ENCODE data around the gene ADNP2.

Gene ADNP2, protein sequence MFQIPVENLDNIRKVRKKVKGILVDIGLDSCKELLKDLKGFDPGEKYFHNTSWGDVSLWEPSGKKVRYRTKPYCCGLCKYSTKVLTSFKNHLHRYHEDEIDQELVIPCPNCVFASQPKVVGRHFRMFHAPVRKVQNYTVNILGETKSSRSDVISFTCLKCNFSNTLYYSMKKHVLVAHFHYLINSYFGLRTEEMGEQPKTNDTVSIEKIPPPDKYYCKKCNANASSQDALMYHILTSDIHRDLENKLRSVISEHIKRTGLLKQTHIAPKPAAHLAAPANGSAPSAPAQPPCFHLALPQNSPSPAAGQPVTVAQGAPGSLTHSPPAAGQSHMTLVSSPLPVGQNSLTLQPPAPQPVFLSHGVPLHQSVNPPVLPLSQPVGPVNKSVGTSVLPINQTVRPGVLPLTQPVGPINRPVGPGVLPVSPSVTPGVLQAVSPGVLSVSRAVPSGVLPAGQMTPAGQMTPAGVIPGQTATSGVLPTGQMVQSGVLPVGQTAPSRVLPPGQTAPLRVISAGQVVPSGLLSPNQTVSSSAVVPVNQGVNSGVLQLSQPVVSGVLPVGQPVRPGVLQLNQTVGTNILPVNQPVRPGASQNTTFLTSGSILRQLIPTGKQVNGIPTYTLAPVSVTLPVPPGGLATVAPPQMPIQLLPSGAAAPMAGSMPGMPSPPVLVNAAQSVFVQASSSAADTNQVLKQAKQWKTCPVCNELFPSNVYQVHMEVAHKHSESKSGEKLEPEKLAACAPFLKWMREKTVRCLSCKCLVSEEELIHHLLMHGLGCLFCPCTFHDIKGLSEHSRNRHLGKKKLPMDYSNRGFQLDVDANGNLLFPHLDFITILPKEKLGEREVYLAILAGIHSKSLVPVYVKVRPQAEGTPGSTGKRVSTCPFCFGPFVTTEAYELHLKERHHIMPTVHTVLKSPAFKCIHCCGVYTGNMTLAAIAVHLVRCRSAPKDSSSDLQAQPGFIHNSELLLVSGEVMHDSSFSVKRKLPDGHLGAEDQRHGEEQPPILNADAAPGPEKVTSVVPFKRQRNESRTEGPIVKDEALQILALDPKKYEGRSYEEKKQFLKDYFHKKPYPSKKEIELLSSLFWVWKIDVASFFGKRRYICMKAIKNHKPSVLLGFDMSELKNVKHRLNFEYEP

DNA sequence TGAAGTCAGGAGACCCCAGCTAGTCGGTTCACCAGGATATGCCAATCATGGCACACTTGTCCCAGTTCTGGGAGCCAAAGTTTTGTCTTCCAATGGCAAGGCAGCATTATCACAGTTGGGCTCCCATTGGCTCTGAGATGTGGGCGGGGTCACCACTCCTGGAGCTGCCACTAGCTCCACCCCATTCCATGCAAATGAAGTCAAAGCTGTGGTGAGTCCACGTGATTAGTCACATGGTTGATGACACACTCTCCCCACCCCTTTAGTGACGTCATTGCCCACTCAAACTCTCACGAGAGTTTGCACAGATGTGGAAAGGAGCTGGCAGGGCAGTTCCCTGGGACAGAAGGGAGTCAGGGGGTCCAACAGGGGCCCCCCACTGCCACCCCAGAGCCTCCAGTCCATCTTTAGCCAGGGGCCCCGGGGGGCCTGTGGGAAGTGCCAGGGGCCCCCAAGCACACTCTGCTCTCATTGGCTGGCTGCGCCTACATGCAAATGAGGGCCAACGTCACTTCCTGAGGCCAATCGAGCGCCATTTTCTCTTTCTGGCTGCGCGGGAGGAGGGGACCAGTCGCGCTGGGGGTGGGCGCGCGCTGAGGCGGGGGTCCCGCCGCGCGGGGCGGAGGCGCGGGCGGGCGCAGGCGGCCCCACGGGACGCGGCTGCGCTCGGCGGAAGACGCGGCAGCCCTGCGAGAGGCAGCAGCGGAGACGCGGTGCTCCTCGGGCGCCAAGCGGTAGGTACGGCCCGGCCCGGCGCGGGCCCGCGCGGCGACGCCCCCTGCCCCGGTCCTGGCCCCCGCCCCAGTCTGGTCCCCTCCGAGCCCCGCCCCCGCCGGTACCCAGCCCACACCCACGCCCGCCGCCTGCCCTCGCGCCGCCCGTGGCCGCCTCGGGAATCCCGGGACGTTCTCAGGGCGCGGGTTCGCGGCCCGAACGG is at the start of gene ADNP2:
ADNP2 (plus strand) TSS at position 524 of the 937 bp plus-strand sequence. CDS start 8,281 bp downstream, outside the sequence.
- DNase-seq: peak; percentile 93

DNA sequence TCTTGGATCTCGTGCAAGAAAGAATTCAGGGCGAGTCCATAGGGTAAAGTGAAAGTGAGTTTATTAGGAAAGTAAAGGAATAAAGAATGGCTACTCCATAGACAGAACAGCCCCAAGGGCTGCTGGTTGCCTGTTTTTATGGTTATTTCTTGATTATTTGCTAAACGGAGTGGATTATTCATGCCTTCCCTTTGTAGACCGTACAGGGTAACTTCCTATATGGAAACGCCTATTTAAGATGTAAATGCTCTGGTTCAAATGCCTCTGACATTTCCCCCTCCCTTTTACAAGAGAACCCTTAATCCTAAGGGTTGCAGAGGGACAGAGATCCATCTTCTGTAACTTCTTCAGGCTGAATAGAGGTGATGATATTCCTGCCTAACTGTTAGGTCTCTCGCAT is 49.1 kb upstream of the ADNP2 start:
- no peak for DNase-seq

DNA sequence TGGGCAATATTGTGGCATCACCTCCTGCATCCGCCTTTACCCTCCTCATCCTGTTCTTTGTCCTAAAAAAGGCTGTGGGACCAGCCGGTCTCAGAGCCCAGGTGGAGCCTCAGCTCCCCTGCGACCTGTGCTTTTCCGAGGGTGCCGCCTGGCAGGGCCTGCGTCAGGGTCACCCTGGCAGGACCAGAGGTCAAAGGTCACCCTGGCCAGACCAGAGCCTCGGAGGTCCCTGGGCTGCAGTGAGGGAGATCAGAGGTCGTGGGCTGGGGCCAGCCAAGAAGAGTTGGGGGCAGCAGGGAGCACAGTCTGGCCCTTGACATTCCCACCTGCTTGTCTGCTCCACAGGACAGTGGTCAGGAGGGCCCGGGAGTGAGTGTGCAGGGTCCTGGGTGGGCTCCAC is 43.4 kb upstream of the ADNP2 start:
- DNase-seq: no peak

DNA sequence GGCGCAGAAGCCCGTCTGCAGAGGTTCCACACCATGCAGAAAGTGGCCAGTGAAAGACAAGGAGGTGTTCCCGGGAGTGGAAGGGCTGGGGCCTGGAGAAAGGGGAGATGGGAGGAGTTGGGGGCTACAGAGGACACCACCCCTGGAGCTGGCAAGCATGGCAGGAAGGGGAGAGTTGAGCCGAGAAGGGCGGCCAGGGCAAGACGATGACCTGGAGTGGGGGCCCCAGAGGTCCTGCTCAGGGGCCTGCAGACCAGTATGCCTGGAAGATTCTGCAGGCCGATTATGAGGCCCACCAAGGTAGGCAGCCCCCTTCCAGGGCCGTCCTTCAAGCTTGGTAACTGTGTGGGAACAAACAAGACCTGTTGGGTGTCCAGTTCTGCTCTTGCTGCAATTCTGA is 41.7 kb upstream of the ADNP2 start:
- no peak for DNase-seq

DNA sequence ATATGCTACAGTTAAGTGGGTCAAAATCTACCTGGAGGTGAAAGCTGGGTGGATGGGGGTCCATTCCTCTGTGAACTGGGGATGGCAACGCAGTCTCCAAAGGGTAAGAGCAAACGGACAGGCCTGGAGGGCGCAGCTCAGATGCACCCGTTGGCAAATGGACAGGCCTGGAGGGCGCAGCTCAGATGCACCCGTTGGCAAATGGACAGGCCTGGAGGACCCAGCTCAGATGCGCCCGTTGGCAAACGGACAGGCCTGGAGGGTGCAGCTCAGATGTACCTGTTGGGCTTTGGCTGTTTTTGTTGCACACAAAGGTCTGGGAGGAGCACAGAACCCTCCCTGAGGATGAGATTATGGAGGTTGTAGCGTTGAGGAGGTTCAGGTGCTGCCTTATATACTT is 41.2 kb upstream of the ADNP2 start:
- DNase-seq: no peak

DNA sequence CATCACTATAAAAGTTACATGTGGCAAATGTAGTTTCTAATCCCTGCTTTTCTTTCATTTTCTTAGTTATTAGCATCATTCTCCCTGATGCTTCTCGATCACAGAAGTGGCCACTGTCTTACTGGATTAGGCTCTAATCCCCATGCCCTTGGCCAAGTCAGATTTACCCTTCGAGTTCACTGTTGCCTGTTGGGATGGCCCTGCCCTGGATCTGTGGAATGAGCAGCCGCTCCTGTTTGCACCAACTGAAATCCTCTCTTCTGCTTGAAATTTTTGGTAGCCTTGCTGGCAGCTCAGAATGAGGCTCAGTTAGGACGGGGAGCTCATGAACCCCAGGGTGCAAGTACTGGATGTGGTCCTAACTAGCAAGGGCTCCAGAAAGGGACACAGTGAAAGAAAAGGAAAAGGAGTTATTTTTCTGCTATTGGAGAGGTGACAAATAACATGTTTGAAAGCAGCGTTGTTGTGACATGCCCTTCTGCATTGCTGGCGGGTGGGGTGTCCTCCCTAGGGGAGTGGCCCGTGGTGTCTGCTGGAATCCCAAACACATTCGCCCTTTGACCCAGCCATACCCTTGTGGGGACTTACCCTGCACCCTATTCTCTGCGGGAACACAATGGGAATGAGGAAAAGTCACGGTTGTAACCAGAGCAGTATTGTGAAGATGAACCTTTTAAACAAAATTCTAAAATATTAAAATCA is 40.3 kb upstream of the ADNP2 start:
- no peak for DNase-seq

DNA sequence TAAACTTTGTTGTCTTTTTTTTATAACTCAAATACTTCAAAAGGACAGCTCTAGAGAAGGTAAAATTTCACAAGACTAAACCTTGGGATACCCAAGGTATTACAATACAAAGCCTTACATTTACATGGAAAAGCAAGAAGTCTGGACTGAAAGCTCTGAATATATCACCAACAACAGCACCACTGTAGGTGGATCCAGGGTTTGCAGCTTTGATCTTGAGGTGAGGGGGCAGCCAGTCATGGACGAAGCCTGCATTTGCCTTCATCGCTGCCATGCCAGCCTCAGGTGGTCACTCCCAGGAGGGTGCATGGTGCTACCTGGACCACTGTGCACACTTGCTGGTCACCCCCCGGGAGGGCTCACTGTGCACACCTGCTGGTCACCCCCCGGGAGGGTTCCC is 38.2 kb upstream of the ADNP2 start:
- no peak for DNase-seq

DNA sequence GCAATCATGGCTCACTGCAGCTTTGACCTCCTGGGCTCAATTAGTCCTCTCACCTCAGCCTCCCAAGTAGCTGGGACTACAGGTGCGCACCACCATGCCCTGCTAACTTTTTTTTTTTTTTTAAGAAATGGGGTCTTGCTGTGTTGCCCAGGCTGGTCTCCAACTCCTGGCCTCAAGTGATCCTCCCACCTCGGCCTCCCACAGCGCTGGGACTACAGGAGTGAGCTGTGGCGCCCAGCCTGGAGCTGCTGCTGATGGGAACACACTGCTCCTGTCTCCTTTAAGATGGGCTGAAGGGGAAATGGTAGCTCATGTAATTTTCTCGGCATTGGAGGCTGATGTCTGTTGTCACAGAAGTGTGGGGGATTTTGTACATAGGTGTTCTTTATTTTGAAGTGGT is 34.9 kb upstream of the ADNP2 start:
- DNase-seq: no peak

DNA sequence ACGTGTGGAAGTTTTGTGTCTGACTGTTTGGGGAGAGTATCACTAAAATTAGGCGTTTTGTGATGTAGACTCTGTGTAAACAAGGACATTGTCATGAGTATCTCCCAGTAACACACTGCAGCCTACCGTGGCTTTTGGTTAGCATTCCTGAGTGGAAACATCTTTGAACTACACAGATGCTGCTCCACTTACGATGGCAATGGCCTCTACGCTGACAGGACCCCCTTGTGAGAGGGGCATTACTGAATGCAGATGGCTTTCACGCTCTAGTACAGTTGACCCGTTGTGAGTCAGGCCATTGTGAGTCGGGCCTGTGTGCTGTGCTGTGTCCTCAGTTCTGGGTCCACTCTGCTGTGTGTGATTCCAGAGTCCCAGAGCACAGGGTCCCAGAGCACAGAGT is 34.4 kb upstream of the ADNP2 start:
- no peak for DNase-seq

DNA sequence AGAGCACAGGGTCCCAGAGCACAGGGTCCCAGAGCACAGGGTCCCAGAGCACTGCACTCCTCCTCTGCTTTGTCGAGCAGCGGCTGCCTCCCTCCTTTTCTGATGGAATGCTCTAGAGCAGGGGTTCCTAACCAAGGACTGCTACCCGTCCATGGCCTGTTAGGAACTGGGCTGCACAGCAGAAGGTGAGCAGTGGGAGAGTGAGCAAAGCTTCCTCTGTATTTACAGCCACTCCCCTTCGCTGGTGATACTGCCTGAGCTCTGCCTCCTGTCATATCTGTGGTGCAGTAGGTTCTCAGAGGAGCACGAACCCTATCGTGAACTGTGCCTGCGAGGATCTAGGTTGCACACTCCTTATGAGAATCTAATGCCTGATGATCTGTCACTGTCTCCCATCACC is 33.1 kb upstream of the ADNP2 start:
- DNase-seq: no peak

DNA sequence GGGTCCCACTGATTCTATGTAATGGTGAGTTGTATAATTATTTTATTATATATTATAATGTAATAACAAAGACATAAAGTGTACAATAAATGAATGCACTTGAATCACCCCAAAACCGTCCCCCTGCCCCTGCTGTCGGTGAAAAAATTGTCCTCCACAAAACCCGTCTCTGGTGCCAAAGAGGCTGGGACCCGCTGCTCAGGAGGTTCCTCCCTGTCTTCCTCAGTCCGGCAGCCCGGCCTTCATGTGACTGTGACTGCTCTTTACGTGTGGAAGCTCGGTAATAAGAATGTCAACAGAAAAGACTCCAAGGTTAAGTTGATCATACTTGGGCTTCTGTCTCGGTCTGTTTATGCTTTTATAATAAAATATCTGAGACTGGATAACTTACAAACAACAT is 32.7 kb upstream of the ADNP2 start:
- no peak for DNase-seq

DNA sequence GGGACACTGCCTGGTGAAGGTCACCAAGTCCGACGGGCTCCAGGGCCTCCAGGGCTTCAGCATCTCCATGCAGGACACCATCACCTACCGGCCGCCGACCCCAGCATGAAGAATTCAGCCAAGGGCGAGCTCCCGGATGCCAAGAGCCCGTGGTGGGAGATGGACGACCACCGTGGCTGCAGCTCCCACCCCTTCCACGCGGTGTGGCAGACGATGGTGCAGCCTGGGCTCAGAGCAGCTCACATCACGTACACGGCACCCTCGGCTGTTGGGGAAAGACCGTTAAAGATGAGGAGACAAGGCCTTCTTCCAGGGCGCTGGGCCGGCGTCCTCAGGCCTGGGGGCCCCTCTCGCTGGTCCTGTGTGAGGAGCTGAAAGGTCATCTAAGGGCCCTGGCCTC is 31.2 kb upstream of the ADNP2 start:
- no peak for DNase-seq

DNA sequence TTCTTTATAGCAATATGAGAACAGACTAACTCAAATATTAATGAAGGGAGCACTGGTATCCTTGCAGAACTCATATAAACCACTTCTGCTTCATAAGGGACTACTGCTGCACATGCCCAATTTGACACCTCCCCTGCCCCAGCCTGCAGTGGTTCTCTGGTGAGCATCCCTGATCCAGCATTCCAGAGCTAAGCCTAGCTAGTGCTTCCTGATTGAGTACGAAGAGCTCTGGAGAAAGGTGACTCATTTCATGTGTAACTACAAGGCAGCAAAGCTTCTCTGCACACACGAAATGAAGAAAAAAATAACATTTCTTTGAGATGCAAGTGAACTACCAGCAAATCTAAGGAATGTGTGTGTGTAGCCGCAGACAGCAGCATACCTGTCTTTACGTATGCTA is 22.8 kb upstream of the ADNP2 start:
- peak; percentile 27 for DNase-seq

DNA sequence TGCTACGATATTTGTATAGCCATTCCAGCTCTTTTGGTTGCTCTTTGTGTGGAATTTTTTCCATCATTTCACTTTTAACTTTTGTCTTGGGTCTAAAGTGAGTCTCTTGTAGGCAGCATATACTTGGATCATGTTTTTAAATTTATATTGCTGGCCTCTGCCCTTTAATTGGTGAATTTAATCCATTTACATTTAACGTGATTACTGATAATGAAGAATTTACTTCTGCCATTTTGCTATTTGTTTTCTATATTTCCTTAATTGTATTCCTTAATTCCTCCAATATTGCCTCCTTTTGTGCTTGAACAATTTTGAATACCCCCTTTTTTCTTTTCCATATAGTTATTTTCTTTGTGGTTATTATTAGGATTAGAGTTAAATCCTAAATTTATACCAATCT is 21.0 kb upstream of the ADNP2 start:
- no peak for DNase-seq

DNA sequence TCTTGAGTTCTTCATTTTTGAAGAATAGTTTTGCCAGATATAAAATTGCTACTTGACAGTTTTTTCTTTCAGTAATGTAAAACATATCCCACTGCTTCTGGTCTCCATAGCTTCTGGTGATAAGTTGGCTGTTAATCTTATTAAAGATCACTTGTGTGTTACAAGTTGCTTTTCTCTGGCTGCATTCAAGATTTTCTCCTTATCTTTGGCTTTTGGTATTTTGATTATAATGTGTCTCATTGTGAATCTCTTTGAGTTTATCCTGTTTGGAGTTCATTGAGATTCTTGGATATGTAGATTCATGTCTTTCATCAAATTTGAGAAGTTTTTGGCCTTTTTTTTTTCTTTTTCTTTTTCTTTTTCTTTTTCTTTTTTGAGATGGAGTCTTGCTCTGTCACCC is 20.2 kb upstream of the ADNP2 start:
- DNase-seq: no peak

DNA sequence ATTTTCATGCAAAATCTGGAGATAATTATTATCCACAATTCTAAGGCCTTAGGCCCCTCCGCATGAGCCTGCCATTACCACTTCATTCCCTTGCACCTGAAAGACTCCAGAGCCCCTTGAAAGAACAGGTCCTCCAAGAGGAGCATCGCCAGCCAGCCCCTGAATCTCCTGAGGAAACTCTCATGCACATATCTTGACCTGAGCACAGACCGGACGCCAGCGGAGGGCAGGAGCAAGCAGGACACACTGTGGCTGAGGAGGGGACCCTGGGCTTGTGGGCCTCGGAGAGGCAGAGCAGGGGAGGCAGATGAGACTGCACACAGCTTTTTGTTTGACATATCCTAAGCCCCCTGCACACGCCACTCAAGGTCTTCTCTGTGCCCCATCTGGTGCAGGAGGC is 13.6 kb upstream of the ADNP2 start:
- no peak for DNase-seq

DNA sequence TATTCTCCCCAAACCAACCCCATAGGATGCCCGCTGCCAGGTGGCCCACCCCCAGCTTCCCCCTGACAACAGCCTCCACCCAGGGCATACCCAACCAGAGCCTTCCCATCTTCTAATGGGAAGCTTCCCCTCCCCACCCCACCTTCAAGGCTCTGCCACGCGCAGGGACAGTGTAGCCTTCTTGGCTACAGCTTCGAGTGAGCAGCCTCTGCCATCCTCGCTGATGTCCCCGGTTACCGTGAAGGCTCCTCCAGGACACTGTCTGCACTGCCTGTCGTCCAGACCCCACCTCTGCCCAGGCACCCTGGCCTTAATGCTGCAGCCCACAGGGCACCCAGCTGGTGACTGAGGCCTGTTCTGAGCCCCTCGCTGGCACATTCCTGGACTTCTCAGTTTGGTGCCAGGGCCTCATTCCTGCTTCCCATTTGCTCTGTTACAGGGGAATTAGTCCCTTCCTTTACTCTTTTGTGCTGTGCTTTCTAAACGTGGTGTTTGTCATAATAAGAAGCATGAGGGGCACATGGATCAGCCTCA is 13.0 kb upstream of the ADNP2 start:
- DNase-seq: no peak

DNA sequence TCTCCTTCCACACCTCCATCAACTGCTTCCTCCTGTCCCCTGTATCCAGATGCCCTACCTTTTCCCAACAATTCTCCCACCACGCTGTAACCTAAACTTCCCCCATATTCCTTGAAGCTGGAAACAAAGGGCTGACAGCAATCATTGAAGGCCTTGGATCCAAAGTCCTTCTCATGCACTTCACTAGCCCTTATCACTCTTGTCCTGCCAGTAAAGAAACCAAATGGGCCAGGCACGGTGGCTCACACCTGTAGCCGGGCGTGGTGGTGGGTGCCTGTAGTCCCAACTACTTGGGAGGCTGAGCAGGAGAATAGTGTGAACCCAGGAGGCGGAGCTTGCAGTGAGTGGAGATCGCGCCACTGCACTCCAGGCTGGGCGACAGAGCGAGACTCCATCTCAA is 11.9 kb upstream of the ADNP2 start:
- no peak for DNase-seq

DNA sequence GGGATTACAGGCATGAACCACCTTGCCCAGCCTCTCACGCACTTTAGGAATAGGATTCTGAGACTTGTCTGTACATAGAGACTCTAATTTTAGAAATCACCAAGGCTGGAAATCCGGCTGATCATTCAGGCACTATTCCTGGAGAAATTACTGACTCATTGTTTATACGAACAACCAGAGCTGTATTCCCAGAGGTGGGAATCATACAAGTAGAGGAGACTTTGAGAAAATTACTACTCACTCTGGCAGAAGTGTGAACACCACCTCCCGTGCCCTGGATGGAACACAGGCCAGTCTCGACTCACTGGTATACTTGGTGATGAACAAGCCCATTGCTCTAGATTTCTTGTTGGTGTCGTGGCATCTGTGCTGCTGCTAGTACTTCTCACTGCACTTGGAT is 5.8 kb upstream of the ADNP2 start:
- DNase-seq: peak; percentile 63

DNA sequence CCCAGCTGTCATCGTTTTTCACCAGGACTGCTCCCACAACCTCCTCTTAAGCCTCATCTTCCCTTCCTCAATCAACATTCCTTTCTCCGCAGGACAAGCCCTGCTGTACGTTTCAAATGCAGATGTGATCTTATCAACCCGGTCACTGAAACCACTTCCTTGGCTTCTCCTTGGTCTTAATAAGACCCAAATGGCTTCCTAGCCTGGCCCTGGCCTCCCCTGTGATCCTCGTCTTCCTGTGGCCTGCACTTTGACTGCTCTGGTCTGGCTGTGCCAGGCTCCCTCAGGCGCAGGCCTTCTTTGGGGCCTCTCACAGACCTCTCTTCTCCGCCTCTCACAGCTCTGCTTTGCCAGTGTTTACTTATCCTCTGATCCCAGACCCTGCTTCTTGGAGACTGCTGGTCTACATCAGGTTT is 4.7 kb upstream of the ADNP2 start:
- no peak for DNase-seq

DNA sequence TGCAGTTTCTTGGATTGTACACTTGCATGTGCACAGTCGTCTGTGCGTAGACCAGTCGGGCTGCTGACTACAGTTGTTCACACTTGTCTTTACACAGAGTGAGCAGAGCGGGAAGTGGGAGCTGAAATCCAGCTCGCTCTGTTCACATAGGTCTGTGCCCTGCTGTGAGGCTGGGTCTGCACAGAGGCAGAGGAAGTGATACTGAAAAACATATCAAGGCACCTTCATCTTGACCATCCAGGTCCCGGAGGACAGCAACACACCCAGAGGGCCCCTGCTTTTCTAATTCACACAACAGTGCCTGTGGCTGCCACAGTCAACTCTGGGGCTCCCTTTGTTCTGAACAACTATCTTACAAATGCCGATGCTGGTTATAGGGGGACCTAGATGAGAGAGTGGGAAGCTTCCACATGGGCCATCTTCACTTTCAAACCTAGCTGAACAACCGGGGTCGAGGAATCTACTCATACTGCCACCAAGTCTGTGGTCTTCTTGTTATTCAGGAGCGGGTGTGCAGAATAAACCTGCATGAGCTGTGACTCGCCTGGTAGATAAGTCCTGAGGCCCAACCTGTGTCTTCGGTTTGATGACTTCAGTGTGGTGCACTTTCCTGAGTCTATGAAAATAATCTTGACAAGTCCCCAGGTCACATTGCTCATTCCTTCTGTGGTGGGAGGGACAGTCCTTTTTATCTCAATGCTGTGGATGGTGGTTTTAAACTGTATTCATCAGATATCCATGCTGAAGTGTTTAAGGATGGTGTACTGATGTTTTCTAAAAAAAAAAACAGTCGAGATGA is 3.5 kb upstream of the ADNP2 start:
- no peak for DNase-seq

Data from HCEC 1CT (cell line).